Stomach (tissue), 4 donors: ENCODE data around the gene GET3.

ENCODE experiments used
- CTCF ChIP-seq, 7 experiments: fragments of 450-650 bp in 4 of 7; fragments of 200-600 bp in 3 of 7; sonication (generic) in 3 of 7; IDR thresholded peaks; one replicate each; pipeline ENCODE4 v1.5.1; 2016 to 2019; ENCODE audit warnings: antibody characterized with exemption in 7 of 7, control low read depth in 2 of 7, mild to moderate bottlenecking in 1 of 7
- EP300 ChIP-seq: sonication (generic); formaldehyde crosslinking; IDR thresholded peaks from one replicate; pipeline ENCODE4 v1.6.1; 2017; ENCODE audit warnings: antibody characterized with exemption
- POLR2A ChIP-seq, 4 donors: fragments of 450-650 bp; IDR thresholded peaks; one replicate each; pipeline ENCODE4 v1.6.1; 2016; ENCODE audit warnings: antibody characterized with exemption in 4 of 4, control low read depth in 2 of 4, mild to moderate bottlenecking in 1 of 4, moderate library complexity in 1 of 4
- POLR2AphosphoS5 ChIP-seq, 3 donors: sonication (generic); formaldehyde crosslinking; IDR thresholded peaks; one replicate each; pipeline ENCODE4 v1.6.1; 2016; ENCODE audit warnings: antibody characterized with exemption in 3 of 3

- TF ChIP-seq CTCF (IDR thresholded peaks at IDR 0.05) = no peak
- TF ChIP-seq POLR2AphosphoS5 (IDR thresholded peaks at IDR 0.05) = no peak
- no peak for TF ChIP-seq POLR2A (IDR thresholded peaks at IDR 0.05)
- TF ChIP-seq EP300 = no peak
Measured at GRCh38 chr19:12772323-12772722, 35.0 kb downstream of the GET3 start.
